GM12872 (cell line): ENCODE results near the gene SAFB2.

ENCODE experiments used
- TF ChIP-seq, protein P1 (sequence below): IDR thresholded peaks from 3 replicates; pipeline ENCODE4 v1.5.1; 2011; ENCODE audit warnings: low read depth, mild to moderate bottlenecking, low read length, moderate library complexity; ENCODE audit not compliant: insufficient read depth

SAFB2 gene

DNA sequence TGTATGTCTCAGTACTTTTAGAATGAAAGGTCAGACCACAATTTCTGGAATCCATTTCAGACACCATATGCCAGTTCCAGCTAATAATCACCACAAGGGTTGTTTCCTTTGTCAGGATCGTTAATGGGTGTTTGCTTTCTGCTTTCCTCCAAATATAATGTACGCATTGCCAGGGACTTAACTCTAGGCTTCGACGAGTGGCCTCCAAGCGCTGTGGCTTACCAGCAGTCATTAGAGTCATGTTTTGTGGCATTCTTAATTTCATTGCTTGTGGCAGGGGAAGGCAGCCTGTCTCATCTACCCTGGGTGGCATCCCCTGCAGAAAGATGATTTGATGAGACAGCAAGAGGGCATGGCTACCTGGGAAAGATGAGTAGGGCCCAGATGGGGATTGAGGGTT, 22.8 kb upstream of the SAFB2 start:
- TF ChIP-seq, protein P1, sequence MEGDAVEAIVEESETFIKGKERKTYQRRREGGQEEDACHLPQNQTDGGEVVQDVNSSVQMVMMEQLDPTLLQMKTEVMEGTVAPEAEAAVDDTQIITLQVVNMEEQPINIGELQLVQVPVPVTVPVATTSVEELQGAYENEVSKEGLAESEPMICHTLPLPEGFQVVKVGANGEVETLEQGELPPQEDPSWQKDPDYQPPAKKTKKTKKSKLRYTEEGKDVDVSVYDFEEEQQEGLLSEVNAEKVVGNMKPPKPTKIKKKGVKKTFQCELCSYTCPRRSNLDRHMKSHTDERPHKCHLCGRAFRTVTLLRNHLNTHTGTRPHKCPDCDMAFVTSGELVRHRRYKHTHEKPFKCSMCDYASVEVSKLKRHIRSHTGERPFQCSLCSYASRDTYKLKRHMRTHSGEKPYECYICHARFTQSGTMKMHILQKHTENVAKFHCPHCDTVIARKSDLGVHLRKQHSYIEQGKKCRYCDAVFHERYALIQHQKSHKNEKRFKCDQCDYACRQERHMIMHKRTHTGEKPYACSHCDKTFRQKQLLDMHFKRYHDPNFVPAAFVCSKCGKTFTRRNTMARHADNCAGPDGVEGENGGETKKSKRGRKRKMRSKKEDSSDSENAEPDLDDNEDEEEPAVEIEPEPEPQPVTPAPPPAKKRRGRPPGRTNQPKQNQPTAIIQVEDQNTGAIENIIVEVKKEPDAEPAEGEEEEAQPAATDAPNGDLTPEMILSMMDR: no peak

DNA sequence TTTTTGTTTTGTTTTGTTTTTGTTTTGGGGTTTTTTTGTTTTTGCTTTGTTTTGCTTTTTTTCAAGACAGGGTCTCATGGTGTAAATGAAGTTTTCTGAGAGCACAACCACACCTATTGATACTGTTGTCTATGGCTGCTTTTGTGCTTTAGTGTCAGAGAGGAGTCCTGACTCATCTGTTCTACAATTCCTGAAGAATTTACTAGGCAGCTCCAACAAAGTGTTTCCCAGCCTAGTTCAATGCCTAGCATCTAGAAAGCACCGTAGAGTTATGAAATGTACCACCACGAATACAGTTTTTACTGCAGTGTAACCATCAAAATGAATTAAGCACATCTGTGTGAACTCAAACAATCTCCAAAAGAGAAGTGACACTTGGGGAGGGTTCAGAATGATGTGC, 21.5 kb upstream of the SAFB2 start:
- TF ChIP-seq, protein P1: no peak

DNA sequence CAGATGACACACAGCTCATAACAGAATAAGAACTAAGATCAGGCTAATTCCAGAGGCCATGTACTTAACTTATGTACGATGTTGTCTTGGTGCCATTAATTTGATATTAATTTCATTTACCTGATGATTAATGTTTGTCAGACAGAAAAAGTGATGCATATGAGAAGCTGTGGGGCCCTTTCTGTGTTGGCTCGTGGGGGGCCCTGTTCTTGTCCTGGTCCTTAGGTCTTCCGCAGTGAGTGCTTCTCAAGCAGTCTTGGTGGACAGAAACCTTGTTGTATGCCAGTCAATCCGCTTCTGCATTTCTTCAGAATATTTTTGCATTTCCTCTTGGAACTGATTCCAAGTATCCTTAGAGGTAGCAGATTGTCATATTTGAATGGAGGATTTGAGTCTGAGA, 20.5 kb upstream of the SAFB2 start:
- TF ChIP-seq, protein P1: no peak

DNA sequence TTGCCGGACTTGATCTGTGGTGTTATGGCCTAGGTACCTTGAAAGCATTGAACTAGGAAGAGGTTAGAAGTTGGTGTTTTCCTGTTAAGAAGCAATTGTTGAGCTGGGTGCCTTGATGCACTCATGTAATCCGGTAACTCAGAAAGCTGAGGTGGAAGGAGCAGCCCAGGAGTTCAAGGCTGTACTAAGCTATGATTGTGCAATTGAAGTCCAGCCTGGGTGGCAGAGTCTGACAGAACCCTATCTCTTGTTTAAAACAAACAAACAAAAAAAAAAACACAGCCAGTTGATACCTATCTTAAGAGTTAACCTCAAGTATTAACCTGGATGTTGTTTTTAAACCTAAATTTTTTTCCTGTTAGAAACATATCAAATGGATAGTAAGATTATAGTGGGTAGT, 19.6 kb upstream of the SAFB2 start:
- TF ChIP-seq, protein P1: no peak

DNA sequence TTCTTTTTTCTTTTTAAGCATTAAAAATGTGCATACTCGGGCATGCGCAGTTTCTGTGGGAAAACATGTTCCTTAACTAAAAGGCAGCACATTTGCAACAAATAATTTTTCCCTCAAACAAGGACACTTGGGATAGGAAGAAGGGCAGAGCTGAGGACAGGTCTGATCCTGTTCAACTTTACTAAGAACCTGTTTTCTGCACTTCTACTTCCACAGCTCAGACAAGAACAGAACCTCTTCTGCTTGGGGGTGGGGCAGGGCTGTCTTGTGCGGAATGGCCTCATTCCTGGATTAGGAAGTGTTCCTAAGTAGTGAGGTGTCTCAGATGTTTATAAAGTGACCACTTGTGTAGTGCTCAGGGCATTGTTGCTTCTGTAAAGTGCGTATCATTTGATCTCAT, 18.6 kb upstream of the SAFB2 start:
- TF ChIP-seq, protein P1: no peak

DNA sequence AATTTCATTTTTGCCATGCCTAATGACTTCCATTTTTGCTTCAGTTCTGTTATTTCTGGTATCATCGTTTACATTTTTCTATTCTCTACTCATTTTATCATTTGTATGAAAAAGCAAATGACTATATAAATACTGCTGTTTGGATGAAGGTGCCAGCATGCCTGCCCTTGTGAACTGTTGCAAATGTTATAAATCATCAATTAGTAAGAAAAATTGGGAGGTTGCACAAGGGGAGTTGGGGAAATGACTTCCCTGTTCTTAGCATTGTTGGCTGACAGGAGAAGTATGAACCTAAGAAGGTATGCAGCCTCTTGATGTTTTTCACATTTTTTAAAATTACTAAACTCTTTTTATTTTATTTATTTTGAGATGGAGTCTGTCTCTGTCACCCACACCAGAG, 15.4 kb upstream of the SAFB2 start:
- TF ChIP-seq, protein P1: no peak

DNA sequence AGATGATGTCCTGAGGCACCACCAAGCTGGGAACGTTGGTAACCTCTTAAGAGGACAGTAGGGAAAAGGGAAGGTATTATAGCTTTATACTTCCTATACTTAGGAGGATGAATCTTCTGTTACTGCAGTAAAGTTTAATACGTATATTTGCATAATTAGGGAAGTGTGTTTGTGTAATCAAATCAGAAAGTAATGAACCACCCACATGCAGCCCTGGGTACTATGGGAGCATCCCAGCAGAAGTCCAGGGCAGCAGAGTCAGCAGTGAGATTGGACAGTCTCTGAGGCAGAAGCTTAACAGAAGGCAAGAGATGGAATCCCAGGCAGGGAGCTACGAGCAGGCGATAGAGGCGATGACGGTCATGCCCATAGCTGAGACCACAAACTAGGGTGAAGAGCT, 12.9 kb upstream of the SAFB2 start:
- TF ChIP-seq, protein P1: no peak

DNA sequence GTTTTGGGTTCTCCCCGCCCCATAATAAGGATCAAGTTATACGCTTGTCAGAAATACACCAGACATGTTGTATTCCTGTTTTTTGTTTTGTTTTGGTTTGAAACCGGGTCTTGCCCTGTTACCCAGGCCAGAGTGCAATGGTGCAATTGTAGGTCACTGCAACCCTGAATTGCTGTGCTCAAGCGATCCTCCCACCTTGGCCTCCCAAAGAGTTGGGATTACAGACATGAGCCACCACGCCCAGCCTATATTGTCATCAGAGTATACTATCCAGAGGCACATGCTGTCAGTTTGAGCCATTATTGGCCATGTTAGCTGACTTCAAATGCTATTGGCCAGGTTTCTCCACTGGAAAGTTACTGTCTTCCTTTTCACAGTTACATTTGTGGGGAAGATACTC, 10.1 kb upstream of the SAFB2 start:
- TF ChIP-seq, protein P1: no peak
